HCT116 (cell line): ENCODE data around the gene MYO7B. TPM values are rescaled to one million over a fixed set of nuclear protein-coding genes. Genes with fewer than 3 reads are reported as not detected.

ENCODE experiments used
- ATAC-seq: fragments of 200-7000 bp; cut with Tn5 transposase; 2 replicates; pipeline ENCODE4 v1.9.1; 2020; ENCODE audit warnings: mild to moderate bottlenecking, moderate library complexity
- BruUV-seq: library from RNA; stranded (reverse); fragments of 400-500 nt; replicated peaks from 2 replicates; lab custom pipeline; 2021; lab: Mats Ljungman, UMichigan
- CTCF ChIA-PET: fragments of 300-600 bp; sonication (Branson Sonifier 250); formaldehyde crosslinking; loops from one replicate; lab custom pipeline; 2021; ENCODE audit warnings: antibody characterized with exemption; lab: Charles Lee
- POLR2A ChIA-PET: fragments of 300-600, 350-600 bp; sonication (Branson Sonifier 250); formaldehyde crosslinking; loops from one replicate; lab custom pipeline; 2021; ENCODE audit warnings: antibody characterized with exemption; lab: Charles Lee
- RAD21 ChIA-PET, 2 experiments: fragments of 300-600 bp; sonication (Branson Sonifier 250); formaldehyde crosslinking; loops; one replicate each; lab custom pipeline; 2023; ENCODE audit warnings: low total read pairs in 2 of 2; ENCODE audit not compliant: uncharacterized antibody in 2 of 2, unreplicated experiment in 2 of 2, low non-redundant PET in 1 of 2; lab: Charles Lee
- DNase-seq: peaks from one replicate; pipeline ENCODE4 v3.0.0-alpha.2; 2010; ENCODE audit warnings: low read depth, low spot score
- H2AFZ ChIP-seq: fragments of 200-600 bp; shearing (Covaris generic), sonication (generic); 2 replicates; pipeline ENCODE4 v1.6.1; 2017; ENCODE audit warnings: low read depth, mixed run types, mixed read lengths, antibody characterized with exemption, low read length; ENCODE audit not compliant: poor library complexity, severe bottlenecking
- H3K27ac ChIP-seq: 2 replicates; pipeline ENCODE4 v1.5.1; 2012; ENCODE audit warnings: low read depth, low read length
- H3K27me3 ChIP-seq: fragments of 200-600 bp; sonication (generic); 2 replicates; pipeline ENCODE4 v1.6.1; 2016; ENCODE audit warnings: mixed run types, low read length, mixed read lengths; ENCODE audit not compliant: insufficient read depth
- H3K36me3 ChIP-seq, 2 experiments: fragments of 200-500 bp in 1 of 2; fragments of 200-600 bp in 1 of 2; sonication (Bioruptor generic) in 1 of 2; sonication (generic) in 1 of 2; 2 replicates each; pipeline versions ENCODE4 v1.5.1 to v1.6.1; 2014 to 2016; ENCODE audit warnings: low read length in 2 of 2, inconsistent platforms in 1 of 2, mixed read lengths in 1 of 2, mixed run types in 1 of 2; ENCODE audit not compliant: insufficient read depth in 2 of 2, control insufficient read depth in 1 of 2
- H3K4me1 ChIP-seq, 2 experiments: fragments of 200-600 bp in 1 of 2; sonication (generic) in 1 of 2; 2 replicates each; pipeline versions ENCODE4 v1.5.1 to v1.6.1; 2012 to 2017; ENCODE audit warnings: low read length in 2 of 2, inconsistent platforms in 1 of 2, mild to moderate bottlenecking in 1 of 2, mixed read lengths in 1 of 2, mixed run types in 1 of 2, moderate library complexity in 1 of 2; ENCODE audit not compliant: insufficient read depth in 2 of 2, control insufficient read depth in 1 of 2
- H3K4me2 ChIP-seq: fragments of 200-600 bp; sonication (generic); 2 replicates; pipeline ENCODE4 v1.6.1; 2017; ENCODE audit warnings: mixed run types, low read length, mixed read lengths
- H3K4me3 ChIP-seq, 2 experiments: fragments of 200-600 bp in 1 of 2; sonication (generic) in 1 of 2; replicated peaks in 1 of 2; 2 replicates each; pipeline ENCODE4 v1.5.1; 2011 to 2016; ENCODE audit warnings: low read length in 2 of 2, control low read depth in 1 of 2, low read depth in 1 of 2, mild to moderate bottlenecking in 1 of 2, mixed read lengths in 1 of 2, mixed run types in 1 of 2
- H3K79me2 ChIP-seq: fragments of 200-600 bp; sonication (generic); 2 replicates; pipeline ENCODE4 v1.6.1; 2017; ENCODE audit warnings: mild to moderate bottlenecking, mixed run types, low read length, moderate library complexity, mixed read lengths; ENCODE audit not compliant: insufficient read depth
- H3K9ac ChIP-seq: fragments of 200-600 bp; sonication (generic); 2 replicates; pipeline ENCODE4 v1.6.1; 2016; ENCODE audit warnings: low read length, mixed read lengths
- H3K9me2 ChIP-seq: fragments of 200-600 bp; sonication (generic), shearing (Covaris generic); 2 replicates; pipeline ENCODE4 v1.6.1; 2017; ENCODE audit warnings: mixed run types, mild to moderate bottlenecking, moderate library complexity; ENCODE audit not compliant: insufficient read depth
- H3K9me3 ChIP-seq, 2 experiments: fragments of 200-500 bp in 1 of 2; fragments of 200-600 bp in 1 of 2; sonication (Bioruptor generic) in 1 of 2; sonication (generic) in 1 of 2; 2 replicates each; pipeline ENCODE4 v1.6.1; 2014 to 2017; ENCODE audit warnings: low read length in 2 of 2, mixed read lengths in 2 of 2, inconsistent platforms in 1 of 2, low read depth in 1 of 2, mild to moderate bottlenecking in 1 of 2, mixed run types in 1 of 2, moderate library complexity in 1 of 2; ENCODE audit not compliant: control insufficient read depth in 1 of 2, insufficient read depth in 1 of 2
- H4K20me1 ChIP-seq: fragments of 200-600 bp; sonication (generic), shearing (Covaris generic); 2 replicates; pipeline ENCODE4 v1.6.1; 2017; ENCODE audit warnings: mixed run types, mild to moderate bottlenecking, moderate library complexity; ENCODE audit not compliant: insufficient read depth
- CBX3 ChIP-seq: IDR thresholded peaks from 2 replicates; pipeline ENCODE4 v1.6.1; 2012; ENCODE audit warnings: low read depth
- CEBPB ChIP-seq: IDR thresholded peaks from 2 replicates; pipeline ENCODE4 v1.6.1; 2012; ENCODE audit warnings: low read depth
- EGR1 ChIP-seq: IDR thresholded peaks from 2 replicates; pipeline ENCODE4 v1.6.1; 2012; ENCODE audit warnings: low read depth
- ELF1 ChIP-seq: IDR thresholded peaks from 2 replicates; pipeline ENCODE4 v1.6.1; 2012; ENCODE audit warnings: low read depth, borderline replicate concordance
- EZH2 ChIP-seq: fragments of 200-600 bp; sonication (generic); IDR thresholded peaks from 2 replicates; pipeline ENCODE4 v1.6.1; 2017; ENCODE audit warnings: antibody characterized with exemption, mixed run types
- EZH2phosphoT487 ChIP-seq: fragments of 200-600 bp; IDR thresholded peaks from 2 replicates; pipeline ENCODE4 v1.6.1; 2018; ENCODE audit warnings: antibody characterized with exemption, borderline replicate concordance
- FOSL1 ChIP-seq: IDR thresholded peaks from 2 replicates; pipeline ENCODE4 v1.6.1; 2012; ENCODE audit warnings: low read depth
- JUND ChIP-seq: IDR thresholded peaks from 2 replicates; pipeline ENCODE4 v1.6.1; 2012
- POLR2A ChIP-seq: IDR thresholded peaks from 2 replicates; pipeline ENCODE4 v1.7.0; 2011; ENCODE audit warnings: borderline replicate concordance; ENCODE audit not compliant: insufficient read depth, insufficient read length; ENCODE audit errors: extremely low read depth
- POLR2AphosphoS5 ChIP-seq: IDR thresholded peaks from 2 replicates; pipeline ENCODE4 v1.6.1; 2011; ENCODE audit warnings: mild to moderate bottlenecking, low read depth, low read length, moderate library complexity
- RAD21 ChIP-seq: IDR thresholded peaks from 2 replicates; pipeline ENCODE4 v1.6.1; 2012; ENCODE audit warnings: low read depth, mild to moderate bottlenecking
- SP1 ChIP-seq: IDR thresholded peaks from 2 replicates; pipeline ENCODE4 v1.6.1; 2012; ENCODE audit warnings: low read depth
- SRF ChIP-seq: IDR thresholded peaks from 2 replicates; pipeline ENCODE4 v1.6.1; 2012; ENCODE audit warnings: low read depth
- TCF7L2 ChIP-seq: IDR thresholded peaks from 2 replicates; pipeline ENCODE4 v1.7.0; 2011; ENCODE audit warnings: borderline replicate concordance, inconsistent platforms; ENCODE audit not compliant: insufficient read depth, insufficient read length; ENCODE audit errors: extremely low read depth
- YY1 ChIP-seq: IDR thresholded peaks from 2 replicates; pipeline ENCODE4 v1.6.1; 2011; ENCODE audit warnings: low read length, low read depth, moderate library complexity, mild to moderate bottlenecking; ENCODE audit not compliant: insufficient replicate concordance; ENCODE audit errors: extremely low read depth
- ZFX ChIP-seq: fragments of 450-650 bp; IDR thresholded peaks from 2 replicates; pipeline ENCODE4 v1.6.1; 2017
- ZNF274 ChIP-seq: fragments of 200-500 bp; sonication (Bioruptor generic); IDR thresholded peaks from 2 replicates; pipeline ENCODE4 v1.6.1; 2014; ENCODE audit warnings: mild to moderate bottlenecking, low read depth, low read length, inconsistent platforms
- intact Hi-C: fragments of 100-400 bp; cut with micrococcal nuclease; formaldehyde crosslinking; loops from 2 replicates; pipeline ENCODE4 v1.10.0; 2022
- total RNA-seq: library from RNA; stranded (reverse); gene quantifications from one replicate; pipeline ENCODE4 v1.2.1, GENCODE V29; 2021; ENCODE audit not compliant: unreplicated experiment
- TF ChIP-seq, protein P1 (sequence below): IDR thresholded peaks from 2 replicates; pipeline ENCODE4 v1.6.1; 2012
- TF ChIP-seq, protein P2 (sequence below): IDR thresholded peaks from 2 replicates; pipeline ENCODE4 v1.6.1; 2012; ENCODE audit warnings: low read depth
- TF ChIP-seq, protein P3 (sequence below), 3 experiments: fragments of 200-600 bp in 1 of 3; sonication (generic) in 1 of 3; IDR thresholded peaks in 2 of 3; conservative IDR thresholded peaks in 1 of 3; 2 replicates each; pipeline ENCODE4 v1.5.1; 2012 to 2017; ENCODE audit warnings: low read depth in 2 of 3, low read length in 2 of 3, antibody characterized with exemption in 1 of 3, borderline replicate concordance in 1 of 3, control low read depth in 1 of 3, mild to moderate bottlenecking in 1 of 3, mixed read lengths in 1 of 3, mixed run types in 1 of 3, moderate library complexity in 1 of 3; ENCODE audit not compliant: insufficient read depth in 1 of 3

Gene MYO7B
- total RNA-seq, 1 experiment from 2014 or later: 0.07 TPM

DNA sequence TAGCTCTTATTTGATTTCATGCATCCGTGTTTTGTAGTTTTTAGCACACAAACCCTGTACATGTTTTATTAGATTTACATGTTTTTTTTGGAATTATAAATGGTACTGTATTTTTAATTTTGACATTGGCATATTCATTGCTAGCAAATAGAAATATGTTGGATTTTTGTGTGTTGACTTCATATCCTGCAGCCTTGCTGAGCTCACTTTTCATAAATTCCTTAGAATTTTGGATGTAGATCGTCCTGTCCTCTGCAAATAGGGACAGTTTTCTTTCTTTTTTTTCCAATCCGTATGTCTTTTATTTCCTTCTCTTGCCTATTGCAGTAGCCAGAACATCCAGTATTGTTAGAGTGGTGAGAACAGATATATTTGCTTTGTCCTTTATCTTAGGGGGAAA, 63.7 kb downstream of the MYO7B start:
- Histone ChIP-seq H3K27me3 (no peaks in the 10 kb centered on the region), H3K9me2 (no peaks in the 10 kb centered on the region), H3K79me2 (no peaks in the 10 kb centered on the region), H3K9me3 (no peaks in the 10 kb centered on the region; a peak in 1 of 4 replicates), H2AFZ (no peak overlapping the region), H3K4me3 (no peak overlapping the region), H3K4me1 (peaks cover 0 to 4% of the 10 kb centered on the region in 2 experiments; a peak in 1 of 4 replicates), H3K9ac (no peak overlapping the region), H3K36me3 (no peaks in the 10 kb centered on the region), H4K20me1 (no peaks in the 10 kb centered on the region), H3K27ac (no peak overlapping the region), H3K4me2 (no peak overlapping the region)
- ChIA-PET POLR2A (no interaction called here), CTCF (interaction anchor here (1.5 kb wide), 1 partner anchor 8 kb away, joined by 7 read pairs; no protein-coding TSS in a partner anchor), RAD21 (no interaction called here)
- no TSS peak for BruUV-seq
- intact Hi-C loops: no loop called here
- DNase-seq (no peak), ATAC-seq (no peak)
- TF ChIP-seq CBX3 (no peak), CEBPB (no peak), POLR2AphosphoS5 (no peak), POLR2A (no peak), ZNF274 (no peak), EZH2phosphoT487 (no peak), SRF (no peak), EGR1 (no peak), FOSL1 (no peak), RAD21 (no peak), EZH2 (no peak), JUND (no peak), YY1 (no peak), ZFX (no peak), SP1 (no peak), TCF7L2 (no peak), ELF1 (no peak)
- TF ChIP-seq, protein P1, sequence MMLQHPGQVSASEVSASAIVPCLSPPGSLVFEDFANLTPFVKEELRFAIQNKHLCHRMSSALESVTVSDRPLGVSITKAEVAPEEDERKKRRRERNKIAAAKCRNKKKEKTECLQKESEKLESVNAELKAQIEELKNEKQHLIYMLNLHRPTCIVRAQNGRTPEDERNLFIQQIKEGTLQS: no peak
- TF ChIP-seq, protein P2, sequence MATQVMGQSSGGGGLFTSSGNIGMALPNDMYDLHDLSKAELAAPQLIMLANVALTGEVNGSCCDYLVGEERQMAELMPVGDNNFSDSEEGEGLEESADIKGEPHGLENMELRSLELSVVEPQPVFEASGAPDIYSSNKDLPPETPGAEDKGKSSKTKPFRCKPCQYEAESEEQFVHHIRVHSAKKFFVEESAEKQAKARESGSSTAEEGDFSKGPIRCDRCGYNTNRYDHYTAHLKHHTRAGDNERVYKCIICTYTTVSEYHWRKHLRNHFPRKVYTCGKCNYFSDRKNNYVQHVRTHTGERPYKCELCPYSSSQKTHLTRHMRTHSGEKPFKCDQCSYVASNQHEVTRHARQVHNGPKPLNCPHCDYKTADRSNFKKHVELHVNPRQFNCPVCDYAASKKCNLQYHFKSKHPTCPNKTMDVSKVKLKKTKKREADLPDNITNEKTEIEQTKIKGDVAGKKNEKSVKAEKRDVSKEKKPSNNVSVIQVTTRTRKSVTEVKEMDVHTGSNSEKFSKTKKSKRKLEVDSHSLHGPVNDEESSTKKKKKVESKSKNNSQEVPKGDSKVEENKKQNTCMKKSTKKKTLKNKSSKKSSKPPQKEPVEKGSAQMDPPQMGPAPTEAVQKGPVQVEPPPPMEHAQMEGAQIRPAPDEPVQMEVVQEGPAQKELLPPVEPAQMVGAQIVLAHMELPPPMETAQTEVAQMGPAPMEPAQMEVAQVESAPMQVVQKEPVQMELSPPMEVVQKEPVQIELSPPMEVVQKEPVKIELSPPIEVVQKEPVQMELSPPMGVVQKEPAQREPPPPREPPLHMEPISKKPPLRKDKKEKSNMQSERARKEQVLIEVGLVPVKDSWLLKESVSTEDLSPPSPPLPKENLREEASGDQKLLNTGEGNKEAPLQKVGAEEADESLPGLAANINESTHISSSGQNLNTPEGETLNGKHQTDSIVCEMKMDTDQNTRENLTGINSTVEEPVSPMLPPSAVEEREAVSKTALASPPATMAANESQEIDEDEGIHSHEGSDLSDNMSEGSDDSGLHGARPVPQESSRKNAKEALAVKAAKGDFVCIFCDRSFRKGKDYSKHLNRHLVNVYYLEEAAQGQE: no peak
- TF ChIP-seq, protein P3, sequence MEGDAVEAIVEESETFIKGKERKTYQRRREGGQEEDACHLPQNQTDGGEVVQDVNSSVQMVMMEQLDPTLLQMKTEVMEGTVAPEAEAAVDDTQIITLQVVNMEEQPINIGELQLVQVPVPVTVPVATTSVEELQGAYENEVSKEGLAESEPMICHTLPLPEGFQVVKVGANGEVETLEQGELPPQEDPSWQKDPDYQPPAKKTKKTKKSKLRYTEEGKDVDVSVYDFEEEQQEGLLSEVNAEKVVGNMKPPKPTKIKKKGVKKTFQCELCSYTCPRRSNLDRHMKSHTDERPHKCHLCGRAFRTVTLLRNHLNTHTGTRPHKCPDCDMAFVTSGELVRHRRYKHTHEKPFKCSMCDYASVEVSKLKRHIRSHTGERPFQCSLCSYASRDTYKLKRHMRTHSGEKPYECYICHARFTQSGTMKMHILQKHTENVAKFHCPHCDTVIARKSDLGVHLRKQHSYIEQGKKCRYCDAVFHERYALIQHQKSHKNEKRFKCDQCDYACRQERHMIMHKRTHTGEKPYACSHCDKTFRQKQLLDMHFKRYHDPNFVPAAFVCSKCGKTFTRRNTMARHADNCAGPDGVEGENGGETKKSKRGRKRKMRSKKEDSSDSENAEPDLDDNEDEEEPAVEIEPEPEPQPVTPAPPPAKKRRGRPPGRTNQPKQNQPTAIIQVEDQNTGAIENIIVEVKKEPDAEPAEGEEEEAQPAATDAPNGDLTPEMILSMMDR (IDR thresholded peaks at IDR 0.05 in 2 of 3, conservative IDR thresholded peaks at IDR 0.05 in 1 of 3; ENCODE audit: borderline replicate concordance in 1 of 3, insufficient read depth in 1 of 3, low read depth in 2 of 3, low read length in 2 of 3): no peak
